Cardiac muscle cell (in vitro differentiated cells and primary cell): ENCODE data around the gene IQSEC3. TPM values are rescaled to one million over a fixed set of nuclear protein-coding genes. Genes with fewer than 3 reads are reported as not detected.
A peak's percentile ranks its signal among the peaks of the same experiment; 100 is the strongest.
"Not testable (repeated sequence)": the region's sequence is repeated elsewhere in the genome, so short reads cannot be mapped to it uniquely, and the experiment has no call there.

Experiments
- DNase-seq, 2 donors: peaks; one replicate each; pipeline versions ENCODE4 v3.0.0 to v3.0.0-alpha.2; 2010 to 2017; ENCODE audit warnings: low read depth in 1 of 2, low spot score in 1 of 2
- H3K27ac ChIP-seq: fragments of 200-600 bp; sonication (generic); 2 replicates; pipeline ENCODE4 v1.5.1; 2016
- H3K27me3 ChIP-seq: fragments of 200-600 bp; sonication (generic); 2 replicates; pipeline ENCODE4 v1.6.0; 2016; ENCODE audit warnings: control low read depth
- H3K36me3 ChIP-seq: fragments of 200-600 bp; sonication (generic); 2 replicates; pipeline ENCODE4 v1.5.1; 2016; ENCODE audit warnings: control low read depth
- H3K4me1 ChIP-seq: fragments of 200-600 bp; sonication (generic); 2 replicates; pipeline ENCODE4 v1.8.1; 2017; ENCODE audit warnings: low read depth, mild to moderate bottlenecking, mixed run types
- H3K4me3 ChIP-seq: fragments of 200-600 bp; sonication (generic); 2 replicates; pipeline ENCODE4 v1.5.1; 2016; ENCODE audit warnings: mild to moderate bottlenecking
- H3K9me3 ChIP-seq: fragments of 200-600 bp; sonication (generic); 2 replicates; pipeline ENCODE4 v1.5.1; 2017; ENCODE audit warnings: low read depth, mild to moderate bottlenecking, control low read depth
- polyA plus RNA-seq: library from polyadenylated mRNA; unstranded; fragments of >200 nt; fragmentation: Nextera tagmentation; extraction: Ambion mirVana; gene quantifications from 2 replicates; pipeline ENCODE4 v1.2.1, GENCODE V29; 2016
- total RNA-seq: library from RNA; depleted of rRNA; stranded (reverse); fragments of >200 nt; gene quantifications from 2 replicates; pipeline ENCODE4 v1.2.3, GENCODE V29; 2016
- TF ChIP-seq, protein P1 (sequence below): IDR thresholded peaks from 2 replicates; pipeline ENCODE4 v1.5.1; 2012; ENCODE audit warnings: low read depth, mild to moderate bottlenecking, low read length

Gene IQSEC3
- total RNA-seq, result 0.21 and 2.7 TPM in 2 replicates
- 0.42 and 2.9 TPM in 2 replicates for polyA plus RNA-seq

DNA sequence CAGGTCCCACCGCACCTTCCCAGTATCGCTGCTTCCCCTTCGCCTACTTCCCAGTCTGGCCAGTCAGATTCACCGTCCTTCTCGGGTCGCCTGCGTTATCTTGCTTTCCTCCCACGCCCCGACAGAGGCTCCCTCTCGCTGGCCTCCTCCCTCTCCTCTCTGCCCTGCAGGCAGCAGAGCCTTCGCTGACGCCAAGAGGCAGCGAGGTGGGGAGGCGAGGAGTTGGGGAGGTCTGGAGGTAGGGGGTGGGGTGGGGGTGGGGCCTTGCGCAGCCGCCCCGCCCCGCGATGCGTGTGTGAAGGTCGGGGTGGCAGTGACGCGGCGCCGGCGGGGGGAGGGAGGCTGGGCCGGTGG is at the start of gene IQSEC3:
IQSEC3 (plus strand) TSS at position 340 of the 354 bp plus-strand sequence. CDS start 116 bp downstream, outside the sequence.
- H3K4me3 ChIP-seq, result peak within 1 kb of the TSS; percentile 19
- H3K36me3 ChIP-seq, H3K9me3 ChIP-seq, H3K27ac ChIP-seq, H3K4me1 ChIP-seq, DNase-seq: not testable (repeated sequence)
- peaks cover 27% of the 10 kb centered on the region for H3K27me3 ChIP-seq

DNA sequence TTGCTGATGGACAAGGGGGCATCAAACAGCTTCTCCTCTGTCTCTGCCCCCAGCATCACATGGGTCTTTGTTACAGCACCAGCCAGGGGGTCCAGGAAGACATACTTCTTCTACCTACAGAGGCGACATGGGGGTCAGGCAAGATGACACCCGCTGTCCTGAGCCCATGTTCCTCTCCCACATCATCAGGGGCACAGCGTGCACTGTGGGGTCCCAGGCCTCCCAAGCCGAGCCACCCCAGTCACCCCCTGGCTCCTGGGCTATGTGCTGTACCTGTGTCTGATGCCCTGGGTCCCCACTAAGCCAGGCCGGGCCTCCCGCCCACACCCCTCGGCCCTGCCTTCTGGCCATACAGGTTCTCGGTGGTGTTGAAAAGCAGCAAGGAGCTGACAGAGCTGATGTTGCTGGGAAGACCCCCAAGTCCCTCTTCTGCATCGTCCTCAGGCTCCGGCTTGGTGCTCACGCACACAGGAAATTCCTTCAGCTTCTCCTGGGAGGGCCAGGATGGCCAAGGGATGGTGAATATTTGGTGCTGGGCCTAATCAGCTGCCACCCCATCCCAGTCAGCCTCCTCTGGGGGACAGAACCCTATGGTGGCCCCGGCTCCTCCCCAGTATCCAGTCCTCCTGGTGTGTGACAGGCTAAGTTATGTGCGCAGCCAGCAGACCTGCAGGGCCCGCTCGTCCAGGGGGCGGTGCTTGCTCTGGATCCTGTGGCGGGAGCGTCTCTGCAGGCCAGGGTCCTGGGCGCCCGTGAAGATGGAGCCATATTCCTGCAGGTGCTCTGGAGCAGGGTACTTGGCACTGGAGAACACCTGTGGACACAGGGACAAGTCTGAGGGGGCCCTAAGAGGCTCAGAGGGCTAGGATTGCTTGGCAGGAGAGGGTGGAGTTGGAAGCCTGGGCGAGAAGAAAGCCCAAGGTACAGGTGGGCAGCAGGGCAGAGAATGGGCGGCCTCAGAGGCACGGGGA is 48.9 kb upstream of the IQSEC3 start:
- H3K36me3 ChIP-seq, H3K27ac ChIP-seq, H3K9me3 ChIP-seq, H3K4me3 ChIP-seq, H3K27me3 ChIP-seq, H3K4me1 ChIP-seq, DNase-seq: not testable (repeated sequence)

DNA sequence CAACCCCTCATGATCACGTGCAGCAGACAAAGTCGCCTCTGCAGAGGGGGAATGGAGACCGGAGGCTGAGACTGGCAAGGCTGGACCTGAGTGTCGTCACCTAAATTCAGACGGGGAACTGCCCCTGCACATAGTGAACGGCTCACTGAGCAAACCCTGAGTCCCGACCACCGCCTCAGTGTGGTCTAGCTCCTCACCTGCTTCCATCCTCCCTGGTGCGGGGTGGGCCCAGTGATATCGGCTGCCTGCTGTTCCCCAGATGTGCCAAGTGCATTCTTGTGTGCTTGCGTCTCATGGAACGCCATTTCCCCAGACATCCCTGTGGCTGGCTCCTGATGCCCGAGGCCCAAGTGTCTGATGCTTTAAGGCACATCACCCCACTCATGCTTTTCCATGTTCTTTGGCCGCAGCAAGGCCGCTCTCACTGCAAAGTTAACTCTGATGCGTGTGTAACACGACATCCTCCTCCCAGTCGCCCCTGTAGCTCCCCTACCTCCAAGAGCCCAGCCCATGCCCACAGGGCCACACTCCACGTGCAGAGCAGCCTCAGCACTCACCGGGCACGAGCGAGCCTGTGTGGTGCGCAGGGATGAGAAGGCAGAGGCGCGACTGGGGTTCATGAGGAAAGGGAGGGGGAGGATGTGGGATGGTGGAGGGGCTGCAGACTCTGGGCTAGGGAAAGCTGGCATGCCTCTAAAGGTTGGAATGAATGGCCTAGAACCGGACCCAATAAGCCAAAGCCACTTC is 47.6 kb upstream of the IQSEC3 start:
- not testable (repeated sequence) for H3K4me3 ChIP-seq, H3K9me3 ChIP-seq, H3K27ac ChIP-seq, H3K36me3 ChIP-seq, H3K4me1 ChIP-seq, DNase-seq, H3K27me3 ChIP-seq

DNA sequence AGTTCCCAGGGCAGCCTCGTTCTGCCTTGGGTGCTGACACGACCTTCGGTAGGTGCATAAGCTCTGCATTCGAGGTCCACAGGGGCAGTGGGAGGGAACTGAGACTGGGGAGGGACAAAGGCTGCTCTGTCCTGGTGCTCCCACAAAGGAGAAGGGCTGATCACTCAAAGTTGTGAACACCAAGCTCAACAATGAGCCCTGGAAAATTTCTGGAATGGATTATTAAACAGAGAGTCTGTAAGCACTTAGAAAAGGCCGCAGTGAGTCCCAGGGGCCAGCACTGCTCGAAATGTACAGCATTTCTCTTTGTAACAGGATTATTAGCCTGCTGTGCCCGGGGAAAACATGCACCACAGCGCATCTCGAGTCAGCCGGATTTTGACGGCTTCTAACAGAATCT is 46.7 kb upstream of the IQSEC3 start:
- not testable (repeated sequence) for H3K4me1 ChIP-seq, H3K4me3 ChIP-seq, H3K9me3 ChIP-seq, H3K27ac ChIP-seq, DNase-seq, H3K36me3 ChIP-seq, H3K27me3 ChIP-seq

DNA sequence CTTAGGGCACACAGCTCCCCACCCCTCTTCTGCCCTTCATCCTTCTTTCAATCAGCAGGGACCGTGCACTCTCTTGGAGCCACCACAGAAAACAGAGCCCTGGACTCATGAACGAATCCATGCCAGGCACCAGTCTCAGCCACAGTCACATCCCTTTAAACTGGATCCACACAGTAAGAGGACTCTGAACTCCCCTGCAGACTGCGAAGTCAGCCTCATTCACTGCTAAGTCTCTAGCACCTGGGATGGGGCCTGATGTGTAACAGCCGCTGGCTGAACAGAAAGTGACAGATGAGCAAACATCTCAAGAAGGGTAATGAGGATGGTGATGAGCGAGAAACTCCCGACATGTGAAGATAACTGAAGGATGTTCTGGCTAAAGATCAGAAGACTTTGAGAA is 45.8 kb upstream of the IQSEC3 start:
- H3K4me1 ChIP-seq, result no peaks in the 10 kb centered on the region
- H3K4me3 ChIP-seq, result no peak overlapping the region
- no peaks in the 10 kb centered on the region for H3K9me3 ChIP-seq
- H3K27me3 ChIP-seq, result no peaks in the 10 kb centered on the region
- no peaks in the 10 kb centered on the region for H3K36me3 ChIP-seq
- no peak for DNase-seq
- H3K27ac ChIP-seq, result no peak overlapping the region
- TF ChIP-seq, protein P1, sequence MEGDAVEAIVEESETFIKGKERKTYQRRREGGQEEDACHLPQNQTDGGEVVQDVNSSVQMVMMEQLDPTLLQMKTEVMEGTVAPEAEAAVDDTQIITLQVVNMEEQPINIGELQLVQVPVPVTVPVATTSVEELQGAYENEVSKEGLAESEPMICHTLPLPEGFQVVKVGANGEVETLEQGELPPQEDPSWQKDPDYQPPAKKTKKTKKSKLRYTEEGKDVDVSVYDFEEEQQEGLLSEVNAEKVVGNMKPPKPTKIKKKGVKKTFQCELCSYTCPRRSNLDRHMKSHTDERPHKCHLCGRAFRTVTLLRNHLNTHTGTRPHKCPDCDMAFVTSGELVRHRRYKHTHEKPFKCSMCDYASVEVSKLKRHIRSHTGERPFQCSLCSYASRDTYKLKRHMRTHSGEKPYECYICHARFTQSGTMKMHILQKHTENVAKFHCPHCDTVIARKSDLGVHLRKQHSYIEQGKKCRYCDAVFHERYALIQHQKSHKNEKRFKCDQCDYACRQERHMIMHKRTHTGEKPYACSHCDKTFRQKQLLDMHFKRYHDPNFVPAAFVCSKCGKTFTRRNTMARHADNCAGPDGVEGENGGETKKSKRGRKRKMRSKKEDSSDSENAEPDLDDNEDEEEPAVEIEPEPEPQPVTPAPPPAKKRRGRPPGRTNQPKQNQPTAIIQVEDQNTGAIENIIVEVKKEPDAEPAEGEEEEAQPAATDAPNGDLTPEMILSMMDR, result no peak

DNA sequence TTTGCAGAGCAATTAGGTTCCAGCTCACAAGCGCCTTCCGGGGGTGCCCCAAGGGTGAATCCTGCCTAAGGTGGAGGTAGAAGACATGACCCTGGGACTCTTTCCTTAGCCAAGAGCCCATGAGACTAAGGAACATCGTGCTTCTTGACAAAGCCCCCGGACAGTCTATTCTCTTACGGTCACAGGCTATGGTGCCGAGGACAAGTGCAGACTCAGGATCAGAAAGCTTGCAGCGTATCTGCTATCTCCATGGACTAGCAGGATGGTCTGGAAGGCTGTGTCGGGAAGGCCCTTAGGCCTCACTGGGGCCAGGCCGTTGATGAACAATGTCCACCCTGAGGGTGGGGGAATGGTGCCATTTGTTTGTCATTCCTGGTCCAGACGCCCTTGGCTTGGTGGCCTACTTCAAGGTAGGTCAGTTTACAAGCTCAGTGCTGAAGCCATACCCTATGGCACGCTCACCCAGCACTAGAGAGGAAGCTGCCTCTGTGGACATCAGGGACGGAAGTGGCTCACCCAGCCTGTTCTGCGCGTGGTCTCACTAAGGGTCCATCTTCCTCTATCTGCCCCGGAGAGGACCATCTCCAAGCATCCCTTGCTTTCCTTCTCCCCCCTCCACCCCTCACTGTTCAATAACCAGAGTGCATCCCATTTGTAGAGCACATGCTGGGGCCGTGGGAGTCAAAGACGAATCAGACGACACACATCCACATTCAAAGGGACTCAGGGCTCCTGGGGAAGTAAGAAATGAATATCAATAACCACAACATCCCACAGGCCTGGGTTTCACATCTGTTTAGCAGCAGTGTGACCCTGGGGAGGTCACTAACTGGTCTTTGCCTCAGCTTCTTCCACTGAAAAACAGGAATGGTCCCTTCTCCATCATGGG is 45.0 kb upstream of the IQSEC3 start:
- no peaks in the 10 kb centered on the region for H3K9me3 ChIP-seq
- no peaks in the 10 kb centered on the region for H3K4me1 ChIP-seq
- H3K4me3 ChIP-seq, result no peak overlapping the region
- TF ChIP-seq, protein P1, result no peak
- DNase-seq, result no peak
- no peaks in the 10 kb centered on the region for H3K27me3 ChIP-seq
- H3K36me3 ChIP-seq, result no peaks in the 10 kb centered on the region
- no peak overlapping the region for H3K27ac ChIP-seq

DNA sequence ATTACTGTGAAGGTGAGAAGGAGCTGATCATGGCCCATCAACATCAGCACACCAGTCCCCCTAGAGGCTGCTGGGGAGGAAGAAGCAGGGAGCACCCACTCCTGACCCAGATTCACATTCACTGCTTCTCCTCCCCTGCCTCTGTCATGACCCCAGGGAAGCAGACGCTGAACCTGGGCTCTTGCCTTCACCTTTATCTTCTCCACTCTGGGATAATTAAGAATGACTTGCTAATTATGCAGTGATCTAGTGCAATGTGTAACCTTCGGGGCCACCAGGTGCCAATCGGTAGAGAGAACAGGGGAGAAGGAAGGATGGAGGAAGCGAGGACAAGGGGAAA is 44.4 kb upstream of the IQSEC3 start:
- Histone ChIP-seq H3K9me3 (no peaks in the 10 kb centered on the region), H3K4me1 (no peaks in the 10 kb centered on the region), H3K27me3 (no peaks in the 10 kb centered on the region), H3K4me3 (no peak overlapping the region), H3K36me3 (no peaks in the 10 kb centered on the region), H3K27ac (no peak overlapping the region)
- TF ChIP-seq, protein P1, result no peak
- no peak for DNase-seq
